HG03575 (cell line): ENCODE data around the gene MAS1L.

ENCODE experiments used
- ATAC-seq: cut with Tn5 transposase; IDR thresholded peaks from one replicate; pipeline ENCODE4 v1.9.1; 2021; ENCODE audit not compliant: unreplicated experiment, insufficient number of reproducible peaks, low FRiP score; ENCODE audit errors: extremely low read depth

Gene MAS1L

GRCh38 chr6:29487660-29488059, at the start of gene MAS1L:
Gene MAS1L, minus strand, starts transcription at chr6:29487956. Its CDS starts 54 bp downstream, at chr6:29487902.
- ATAC-seq, result no peak

- ATAC-seq, result no peak
Measured at GRCh38 chr6:29532320-29532951, 44.7 kb upstream of the MAS1L start.

GRCh38 chr6:29531668-29532067, 43.9 kb upstream of the MAS1L start:
- no peak for ATAC-seq

GRCh38 chr6:29530671-29531310, 43.0 kb upstream of the MAS1L start:
- ATAC-seq, result no peak

- no peak for ATAC-seq
Measured at GRCh38 chr6:29529956-29530355, 42.2 kb upstream of the MAS1L start.

- ATAC-seq, result no peak
Measured at GRCh38 chr6:29528988-29529560, 41.3 kb upstream of the MAS1L start.

GRCh38 chr6:29528300-29528931, 40.7 kb upstream of the MAS1L start:
- no peak for ATAC-seq

GRCh38 chr6:29527564-29527963, 39.8 kb upstream of the MAS1L start:
- no peak for ATAC-seq

- ATAC-seq, result no peak
Measured at GRCh38 chr6:29527126-29527525, 39.4 kb upstream of the MAS1L start.

GRCh38 chr6:29525311-29525639, 37.5 kb upstream of the MAS1L start:
- ATAC-seq, result no peak

- no peak for ATAC-seq
Measured at GRCh38 chr6:29524444-29525310, 36.9 kb upstream of the MAS1L start.

GRCh38 chr6:29524044-29524443, 36.3 kb upstream of the MAS1L start:
- no peak for ATAC-seq

GRCh38 chr6:29522227-29522626, 34.5 kb upstream of the MAS1L start:
- no peak for ATAC-seq

GRCh38 chr6:29521006-29521680, 33.4 kb upstream of the MAS1L start:
- no peak for ATAC-seq

- ATAC-seq, result no peak
Measured at GRCh38 chr6:29520232-29520631, 32.5 kb upstream of the MAS1L start.

- ATAC-seq, result no peak
Measured at GRCh38 chr6:29519291-29520010, 31.7 kb upstream of the MAS1L start.

GRCh38 chr6:29517728-29518440, 30.1 kb upstream of the MAS1L start:
- ATAC-seq, result no peak

GRCh38 chr6:29517245-29517644, 29.5 kb upstream of the MAS1L start:
- ATAC-seq, result no peak
